ENCODE results near the gene HIBCH.
"Not testable (repeated sequence)": the region's sequence is repeated elsewhere in the genome, so short reads cannot be mapped to it uniquely, and the experiment has no call there.

The HIBCH gene

GRCh38 chr2:190235101-190235500 lies 84.5 kb downstream of the HIBCH start:
- FAIRE-seq: no peak

GRCh38 chr2:190223989-190224388 lies 95.6 kb downstream of the HIBCH start:
- FAIRE-seq: not testable (repeated sequence)

- FAIRE-seq: not testable (repeated sequence)
These were observed 96.9 kb downstream of the HIBCH start for GRCh38 chr2:190222745-190223144.

DNA sequence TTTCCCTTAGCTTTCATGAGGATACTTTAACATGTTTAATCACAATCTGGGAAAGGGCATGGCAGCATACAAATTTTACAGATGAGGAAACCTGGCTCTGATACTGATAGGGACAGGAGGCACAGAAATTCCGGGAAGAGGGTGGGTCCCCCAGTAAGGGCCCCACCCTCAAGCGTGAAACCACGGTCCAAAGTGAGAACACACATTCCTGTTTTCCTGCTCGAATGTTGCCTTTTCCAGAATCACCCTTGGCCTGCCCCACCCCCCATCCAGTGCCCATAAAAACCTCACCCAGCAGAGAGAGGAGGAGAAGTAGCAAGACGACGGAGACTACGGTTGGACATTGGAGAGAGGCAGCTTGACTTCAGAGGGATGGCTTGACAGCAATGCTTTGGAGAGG lies 98.2 kb downstream of the HIBCH start:
- no peak for FAIRE-seq

- no peak for FAIRE-seq
These were observed 100.4 kb downstream of the HIBCH start for GRCh38 chr2:190219186-190219585.

DNA sequence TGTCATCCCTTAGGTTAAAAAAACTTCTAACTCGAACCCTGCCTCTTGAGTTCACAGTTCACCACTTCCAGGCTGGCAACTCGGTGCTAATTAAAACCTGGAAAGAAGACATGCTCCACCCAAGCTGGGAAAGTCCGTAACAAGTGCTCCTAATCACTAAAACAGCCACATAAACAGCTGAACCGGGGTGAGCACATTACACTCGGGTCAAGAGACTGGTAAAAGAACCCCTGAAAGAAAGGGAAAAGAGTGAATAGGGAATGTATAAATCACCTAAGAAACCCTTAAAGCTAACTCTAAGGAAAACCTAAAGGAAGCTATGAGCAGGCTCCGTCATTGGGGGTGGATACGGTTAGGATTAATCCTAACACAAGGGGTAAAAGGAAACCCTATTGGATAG lies 102.0 kb downstream of the HIBCH start:
- FAIRE-seq: no peak

DNA sequence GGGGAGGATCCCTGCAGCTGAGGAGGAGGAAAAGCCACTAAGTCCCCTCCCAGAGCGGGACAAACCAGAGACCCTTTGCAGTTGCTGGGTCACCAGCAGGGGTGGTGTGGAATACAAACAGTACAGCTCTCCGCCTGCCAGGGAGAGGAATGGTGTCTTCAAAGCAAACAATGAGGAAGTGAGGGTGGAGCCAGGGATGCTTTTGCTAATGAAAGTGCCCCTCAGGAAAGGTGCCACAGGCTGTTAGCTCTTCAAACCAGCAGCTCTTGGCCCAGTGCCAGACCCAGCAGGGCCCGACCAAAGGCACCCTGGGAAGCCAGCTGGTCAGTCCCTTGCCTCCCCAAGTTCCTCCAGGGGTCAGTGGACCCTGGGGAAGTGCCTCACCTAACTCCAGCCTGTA lies 102.8 kb downstream of the HIBCH start:
- FAIRE-seq: no peak

DNA sequence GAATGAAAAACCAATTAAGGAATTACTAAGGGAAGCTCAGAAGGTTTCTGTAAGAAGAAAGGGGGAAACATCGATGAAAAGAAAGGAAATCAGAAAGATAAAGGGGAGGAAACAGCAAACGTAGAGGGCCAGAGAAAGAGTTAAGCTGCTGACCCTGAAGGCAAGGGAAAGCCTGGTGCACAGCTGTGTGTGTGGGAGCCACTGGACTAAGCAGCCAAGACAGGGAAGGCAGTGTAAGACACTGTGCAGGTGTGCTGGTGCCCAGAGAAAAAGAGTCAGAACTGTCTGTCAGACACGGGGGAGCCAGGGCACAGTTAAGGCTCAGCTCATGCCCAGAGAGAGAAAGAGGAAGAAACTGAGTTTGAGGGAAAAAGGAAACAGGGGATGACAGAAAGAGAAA lies 104.0 kb downstream of the HIBCH start:
- no peak for FAIRE-seq

- no peak for FAIRE-seq
These were observed 105.0 kb downstream of the HIBCH start for GRCh38 chr2:190214426-190215194.

DNA sequence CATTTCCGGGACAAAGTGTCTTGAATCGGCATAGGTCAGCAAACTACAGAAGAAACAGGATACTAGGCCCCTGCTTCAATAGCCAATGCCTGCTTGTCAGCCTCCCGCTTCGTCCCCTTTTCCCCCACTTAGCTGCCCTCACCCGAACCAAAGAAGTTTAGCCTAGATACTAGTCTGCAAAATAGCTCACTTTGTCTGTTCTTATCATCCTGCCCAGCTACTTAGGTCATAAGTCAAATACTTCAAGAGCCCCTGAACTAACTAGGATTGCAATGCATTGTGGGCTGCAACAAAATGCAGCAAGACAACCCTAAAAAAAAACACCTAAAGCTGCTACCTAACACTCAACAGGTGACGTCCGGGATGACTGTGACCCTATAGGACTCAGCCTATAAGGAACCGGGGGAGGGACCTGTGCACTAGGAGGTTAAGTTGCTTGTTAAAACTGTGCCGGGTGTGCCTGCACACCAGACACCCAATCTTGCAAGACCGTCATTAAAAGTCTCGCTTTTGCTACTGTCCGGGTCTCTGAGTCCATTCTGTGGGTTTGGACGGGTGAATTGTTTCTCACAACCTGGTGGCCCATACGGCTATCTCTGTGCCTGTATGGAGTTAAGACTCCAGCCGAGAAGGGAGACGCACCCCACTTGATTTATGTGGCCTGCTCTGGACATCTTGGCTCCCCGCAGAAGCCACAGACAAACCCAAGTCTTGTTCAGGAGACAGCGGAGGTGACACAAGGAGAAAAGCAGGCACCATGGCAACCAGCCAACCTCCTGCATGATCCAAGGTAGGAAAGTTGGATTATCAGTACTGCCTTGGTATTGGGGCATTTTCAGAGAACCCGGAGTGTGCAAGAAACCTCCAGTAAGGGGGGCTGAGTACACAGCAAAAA lies 105.9 kb downstream of the HIBCH start:
- FAIRE-seq: no peak

GRCh38 chr2:190210471-190210870 lies 109.2 kb downstream of the HIBCH start:
- FAIRE-seq: no peak

GRCh38 chr2:190209559-190209958 lies 110.1 kb downstream of the HIBCH start:
- no peak for FAIRE-seq

DNA sequence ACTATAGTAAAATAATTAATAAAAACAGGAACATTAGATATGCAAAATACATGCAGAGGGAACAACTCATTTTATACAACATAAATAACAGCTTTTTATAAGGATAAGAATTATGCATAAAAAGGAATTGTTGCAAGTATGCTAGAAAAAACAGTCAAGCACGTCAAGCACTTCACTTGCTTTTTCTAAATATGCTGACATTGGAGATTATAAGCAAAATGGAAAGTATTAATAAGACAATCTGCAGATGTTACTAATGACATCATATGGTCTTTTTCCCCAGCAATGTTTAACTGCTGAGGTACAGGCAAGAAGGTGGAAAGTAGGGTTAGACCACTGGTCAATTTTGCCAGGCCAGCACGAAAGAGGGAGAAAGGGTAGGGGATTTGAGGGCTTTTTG lies 111.7 kb downstream of the HIBCH start:
- no peak for FAIRE-seq

DNA sequence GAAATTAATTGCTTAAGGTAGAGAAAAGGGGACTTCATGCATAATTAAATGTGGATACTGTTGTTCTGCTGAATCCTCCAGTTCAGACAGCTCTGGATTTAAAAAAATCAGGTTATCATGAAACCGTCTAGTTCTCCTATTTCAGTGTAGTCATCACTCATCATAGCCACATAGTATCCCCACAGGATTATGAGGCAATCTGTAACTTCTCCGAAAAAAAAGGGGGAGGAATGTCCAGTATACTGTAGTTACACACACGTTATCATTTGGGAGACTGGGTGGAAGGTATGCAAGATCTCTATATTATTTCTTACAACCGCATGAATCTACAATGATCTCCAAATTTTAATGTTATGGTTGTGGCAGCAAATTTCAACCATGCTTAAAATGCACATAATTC lies 114.0 kb downstream of the HIBCH start:
- FAIRE-seq: no peak

GRCh38 chr2:190202604-190203003 lies 117.0 kb downstream of the HIBCH start:
- FAIRE-seq: no peak

- no peak for FAIRE-seq
These were observed 117.6 kb downstream of the HIBCH start for GRCh38 chr2:190202018-190202417.

DNA sequence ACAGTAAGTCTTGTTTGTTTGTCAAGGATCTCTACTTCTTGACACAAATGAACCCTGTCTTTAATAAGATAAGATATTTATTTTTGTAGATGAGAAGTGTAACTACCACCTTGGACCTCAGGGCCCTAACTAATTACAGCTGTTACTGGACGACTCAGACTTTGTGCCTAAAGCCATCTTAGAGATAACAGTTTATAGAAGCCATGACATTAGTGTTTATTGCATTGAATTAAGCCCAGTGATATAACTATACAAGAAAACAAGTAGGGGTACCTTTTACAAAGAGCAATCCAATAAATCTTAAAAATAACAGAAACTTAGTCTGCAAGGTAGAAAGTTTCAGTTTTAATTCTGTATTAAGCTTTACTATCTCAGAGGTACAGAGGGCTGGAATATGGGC lies 119.0 kb downstream of the HIBCH start:
- no peak for FAIRE-seq

DNA sequence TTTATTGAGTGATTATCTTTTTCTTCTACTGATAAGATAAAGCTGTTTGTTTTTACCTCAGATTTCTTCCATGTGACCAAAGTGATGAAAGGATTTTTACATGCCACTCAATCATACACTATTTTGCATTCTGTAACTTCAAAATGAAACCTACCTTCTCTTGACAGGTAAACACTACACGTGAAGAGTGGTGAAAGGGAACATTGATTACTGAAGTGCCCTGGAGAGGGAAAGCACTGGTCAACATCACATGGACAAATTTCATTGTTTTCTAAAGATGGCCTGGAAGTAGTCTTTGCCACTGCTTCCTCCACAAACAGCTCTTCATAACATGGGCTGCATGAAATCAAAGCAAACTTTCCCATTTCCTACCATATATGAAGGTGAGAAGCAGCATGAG lies 120.1 kb downstream of the HIBCH start:
- no peak for FAIRE-seq

GRCh38 chr2:190199109-190199508 lies 120.5 kb downstream of the HIBCH start:
- no peak for FAIRE-seq

DNA sequence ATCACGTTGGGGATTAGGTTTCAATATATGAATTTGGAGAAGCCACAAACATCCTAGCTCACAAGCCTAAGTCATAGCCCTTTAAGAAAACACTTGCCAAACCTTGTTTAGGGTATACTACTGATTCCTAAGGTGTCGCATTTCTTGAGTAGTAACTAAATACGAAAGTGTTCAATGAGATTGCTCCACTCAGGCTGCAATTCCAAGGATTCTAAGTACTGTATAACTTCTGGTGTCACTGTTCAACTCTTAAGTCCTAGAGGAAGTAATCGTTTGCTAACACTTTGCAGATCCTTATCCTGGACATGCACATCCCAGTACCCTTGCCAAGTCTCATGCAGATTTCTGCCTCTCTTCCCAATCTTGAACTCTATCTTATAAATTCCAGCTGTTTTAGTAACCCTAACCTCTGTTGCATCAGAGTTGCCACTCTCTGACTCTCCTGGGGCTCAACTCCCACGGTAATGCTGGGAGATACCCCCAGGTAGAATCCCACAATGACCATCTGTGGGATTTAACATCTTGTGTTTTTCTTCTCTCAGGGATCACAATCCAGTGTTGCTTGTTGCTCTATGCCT lies 122.4 kb downstream of the HIBCH start:
- FAIRE-seq: no peak

DNA sequence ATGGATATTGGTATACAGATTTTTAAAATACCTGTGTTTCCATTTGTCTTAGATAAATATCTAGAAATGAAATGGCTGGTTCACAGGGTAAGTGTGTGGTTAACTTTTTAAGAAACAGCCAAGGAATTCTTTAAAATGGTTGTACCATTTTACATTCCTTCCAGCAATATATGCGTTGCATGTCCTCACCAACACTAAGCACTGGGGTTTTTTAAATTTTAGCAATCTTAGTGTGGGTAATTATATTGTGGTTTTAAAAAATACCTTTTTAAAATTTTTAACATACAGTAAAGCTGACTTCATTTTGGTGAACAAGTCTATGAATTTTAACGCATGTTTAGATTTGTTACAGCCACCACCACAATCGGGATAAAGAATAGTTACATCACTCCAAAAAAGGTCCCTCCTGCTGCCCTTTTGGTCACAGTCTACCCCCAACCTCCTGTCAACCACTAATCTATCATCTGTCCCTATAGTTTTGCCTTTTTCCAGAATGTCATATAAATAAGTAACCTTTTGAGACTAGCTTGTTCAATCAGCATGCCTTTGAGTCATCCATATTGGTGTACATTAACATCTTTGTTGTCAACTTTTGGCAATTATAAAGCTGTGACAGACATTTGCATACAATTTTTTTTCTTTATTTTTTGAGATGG lies 129.0 kb downstream of the HIBCH start:
- no peak for FAIRE-seq

- no peak for FAIRE-seq
These were observed 131.3 kb downstream of the HIBCH start for GRCh38 chr2:190188289-190188688.

DNA sequence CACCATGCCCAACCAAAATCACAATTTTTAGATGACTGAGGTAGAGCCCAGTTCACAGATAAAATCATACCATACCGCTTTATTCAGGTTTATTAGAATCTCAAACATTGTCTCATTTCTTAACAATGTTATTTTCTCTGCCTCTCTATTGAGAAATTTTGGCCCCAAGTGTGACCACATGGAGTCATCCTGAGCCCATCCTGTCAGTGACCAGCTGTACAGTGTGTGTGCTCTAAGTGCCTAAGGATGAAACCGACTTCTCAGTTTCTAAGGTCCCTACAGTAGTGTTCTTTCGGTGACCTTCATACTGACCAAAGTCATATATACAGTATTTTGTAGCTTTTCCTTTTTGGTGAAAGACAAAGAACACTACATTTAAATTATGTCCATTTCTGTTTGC lies 133.4 kb downstream of the HIBCH start:
- FAIRE-seq: no peak
